GM12801 (cell line): ENCODE data around the gene SPDYA.

Source experiments
- TF ChIP-seq, protein P1 (sequence below): IDR thresholded peaks from one replicate; pipeline ENCODE4 v1.5.1; 2011; ENCODE audit warnings: control low read depth; ENCODE audit not compliant: insufficient read length; ENCODE audit errors: extremely low read depth

Gene SPDYA

DNA sequence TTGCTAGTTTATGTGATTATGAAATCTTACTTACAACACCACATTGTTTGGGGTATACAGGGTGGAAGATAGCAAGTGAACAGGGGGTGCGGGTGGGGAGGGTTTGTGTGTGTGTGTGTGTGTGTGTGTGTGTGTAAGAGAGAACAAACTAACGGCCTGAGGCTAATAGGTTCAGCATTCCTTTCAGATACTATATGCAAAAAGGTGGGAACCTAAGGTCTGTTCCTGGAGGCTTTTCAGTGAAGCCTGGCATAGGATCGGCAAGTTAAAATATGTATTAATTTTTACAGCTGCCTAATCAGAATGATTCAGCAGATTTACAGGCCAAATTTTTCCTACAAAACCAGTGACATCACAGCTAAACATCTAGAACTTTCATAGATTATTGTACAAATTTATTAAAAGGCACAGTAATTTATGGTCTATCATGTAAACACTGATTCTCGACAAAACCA is 7.6 kb upstream of the SPDYA start:
- TF ChIP-seq, protein P1, sequence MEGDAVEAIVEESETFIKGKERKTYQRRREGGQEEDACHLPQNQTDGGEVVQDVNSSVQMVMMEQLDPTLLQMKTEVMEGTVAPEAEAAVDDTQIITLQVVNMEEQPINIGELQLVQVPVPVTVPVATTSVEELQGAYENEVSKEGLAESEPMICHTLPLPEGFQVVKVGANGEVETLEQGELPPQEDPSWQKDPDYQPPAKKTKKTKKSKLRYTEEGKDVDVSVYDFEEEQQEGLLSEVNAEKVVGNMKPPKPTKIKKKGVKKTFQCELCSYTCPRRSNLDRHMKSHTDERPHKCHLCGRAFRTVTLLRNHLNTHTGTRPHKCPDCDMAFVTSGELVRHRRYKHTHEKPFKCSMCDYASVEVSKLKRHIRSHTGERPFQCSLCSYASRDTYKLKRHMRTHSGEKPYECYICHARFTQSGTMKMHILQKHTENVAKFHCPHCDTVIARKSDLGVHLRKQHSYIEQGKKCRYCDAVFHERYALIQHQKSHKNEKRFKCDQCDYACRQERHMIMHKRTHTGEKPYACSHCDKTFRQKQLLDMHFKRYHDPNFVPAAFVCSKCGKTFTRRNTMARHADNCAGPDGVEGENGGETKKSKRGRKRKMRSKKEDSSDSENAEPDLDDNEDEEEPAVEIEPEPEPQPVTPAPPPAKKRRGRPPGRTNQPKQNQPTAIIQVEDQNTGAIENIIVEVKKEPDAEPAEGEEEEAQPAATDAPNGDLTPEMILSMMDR, result no peak

GRCh38 chr2:28809927-28810326 is 707 bp upstream of the SPDYA start:
- TF ChIP-seq, protein P1, result no peak

DNA sequence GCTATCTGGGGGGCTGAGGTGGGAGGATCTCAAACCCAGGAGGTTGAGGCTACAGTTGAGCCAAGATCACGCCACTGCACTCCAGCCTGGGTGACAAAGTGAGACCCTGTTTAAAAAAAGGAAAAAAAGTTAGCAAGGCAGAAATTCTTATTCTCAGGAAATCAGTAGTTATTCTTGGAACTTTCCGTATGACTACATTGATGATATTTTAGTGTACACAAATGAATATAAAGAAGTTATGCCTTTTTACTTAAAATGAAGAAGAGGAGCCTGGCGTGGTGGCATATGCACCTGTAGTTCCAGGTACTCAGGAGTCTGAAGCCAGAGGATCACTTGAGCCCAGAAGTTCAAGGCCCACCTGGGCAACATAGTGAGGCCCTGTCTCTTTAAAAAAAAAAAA is 7.4 kb downstream of the SPDYA start:
- TF ChIP-seq, protein P1, result no peak

- TF ChIP-seq, protein P1, result no peak
These were observed 10.8 kb downstream of the SPDYA start for GRCh38 chr2:28821295-28821958.

DNA sequence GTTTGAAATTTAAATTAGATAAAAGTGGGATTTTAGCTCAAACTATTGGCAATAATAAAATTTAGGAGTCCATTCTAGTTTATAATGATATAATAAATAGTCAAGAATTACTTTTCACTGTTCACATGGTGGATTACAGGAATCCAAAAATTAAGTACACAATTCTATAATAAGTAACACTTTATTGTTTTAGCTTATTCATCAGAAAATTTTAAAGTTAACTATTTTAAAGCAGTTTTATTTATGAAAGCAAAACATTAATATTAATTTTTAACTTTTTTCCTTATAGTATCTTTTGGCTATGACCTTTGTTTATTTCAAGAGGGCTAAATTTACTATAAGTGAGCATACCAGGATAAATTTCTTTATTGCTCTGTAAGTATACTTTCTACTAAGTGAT is 11.4 kb downstream of the SPDYA start:
- TF ChIP-seq, protein P1, result no peak

DNA sequence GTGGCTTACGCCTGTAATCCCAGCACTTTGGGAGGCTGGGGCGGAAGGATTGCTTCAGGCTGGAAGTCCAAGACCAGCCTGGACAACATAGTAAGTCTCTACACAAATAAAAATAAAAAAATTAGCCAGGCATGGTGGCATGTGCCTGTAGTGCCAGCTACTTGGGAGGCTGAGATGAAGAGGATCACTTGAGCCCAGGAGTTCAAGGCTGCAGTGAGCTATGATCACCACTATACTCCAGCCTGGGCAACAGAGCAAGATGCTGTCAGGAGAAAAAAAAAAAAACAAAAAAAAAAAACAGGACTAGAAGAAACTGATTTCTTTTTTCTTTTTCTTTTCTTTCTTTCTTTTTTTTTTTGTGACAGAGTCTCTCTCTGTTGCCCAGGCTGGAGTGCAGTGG is 13.6 kb downstream of the SPDYA start:
- TF ChIP-seq, protein P1, result no peak

- TF ChIP-seq, protein P1, result no peak
These were observed 14.2 kb downstream of the SPDYA start for GRCh38 chr2:28824870-28825269.

DNA sequence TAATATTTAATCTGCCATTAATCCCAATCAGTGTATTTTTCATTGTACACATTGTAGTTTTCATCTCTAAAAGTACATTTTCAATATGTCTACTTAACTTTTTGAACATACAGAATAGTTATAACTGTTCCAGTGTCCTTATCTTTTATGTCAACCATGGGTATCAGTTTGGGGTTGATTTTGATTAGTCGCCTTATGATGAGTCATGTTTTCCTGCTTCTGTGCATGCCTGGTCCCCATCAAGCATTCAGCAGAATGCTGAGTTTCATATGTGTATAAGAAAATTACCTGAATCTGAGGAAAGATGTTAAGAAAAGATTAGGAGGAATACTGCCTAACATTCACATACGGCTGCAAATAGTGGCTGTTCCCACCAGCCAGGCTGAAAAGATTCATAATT is 17.7 kb downstream of the SPDYA start:
- TF ChIP-seq, protein P1, result no peak
